T47D (cell line): ENCODE data around the gene SCGB2B2.
"Not testable (repeated sequence)": the region's sequence is repeated elsewhere in the genome, so short reads cannot be mapped to it uniquely, and the experiment has no call there.

Experiments used
- DNase-seq, 2 experiments: peaks; one replicate each; pipeline versions ENCODE4 v3.0.0 to v3.0.0-alpha.2; 2011 to 2012; ENCODE audit warnings: low read depth in 1 of 2, low spot score in 1 of 2
- JUND ChIP-seq: IDR thresholded peaks from 2 replicates; pipeline ENCODE4 v1.6.1; 2012; ENCODE audit warnings: low read depth
- in situ Hi-C: cut with HindIII; loops from 2 replicates; pipeline ENCODE4 v1.10.0; 2016; ENCODE audit warnings: low sequenced_read_pairs, low pct_unique_long_range_greater_than_20kb

SCGB2B2 gene

GRCh38 chr19:34681478-34681877 is 4.5 kb upstream of the SCGB2B2 start:
- TF ChIP-seq JUND, result no peak
- no peak for DNase-seq
- in situ Hi-C loops, result no loop called here

DNA sequence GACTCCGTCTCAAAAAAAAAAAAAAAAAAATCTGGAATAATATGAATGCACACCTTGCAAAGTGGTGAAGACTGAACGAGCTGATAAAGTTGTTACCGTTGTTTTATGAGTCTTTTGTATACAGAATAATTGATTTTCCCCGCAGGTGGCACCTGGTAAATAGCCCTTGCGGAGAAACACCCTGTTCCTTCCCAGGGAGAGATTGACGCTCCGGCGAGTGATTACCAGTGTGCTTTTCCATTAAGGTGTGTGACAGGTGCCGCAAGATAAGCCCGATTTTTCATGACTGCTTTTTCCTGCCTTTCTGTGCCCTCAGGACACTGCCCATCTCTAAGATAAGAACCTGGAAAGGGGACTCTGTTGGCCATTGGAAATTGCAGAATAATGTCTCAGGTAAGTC is 1.5 kb upstream of the SCGB2B2 start:
- no peak for TF ChIP-seq JUND
- in situ Hi-C loops, result no loop called here
- DNase-seq, result no peak

- no peak for TF ChIP-seq JUND
- in situ Hi-C loops, result no loop called here
- DNase-seq, result no peak
Observed at GRCh38 chr19:34678085-34678412, 1.1 kb upstream of the SCGB2B2 start.

GRCh38 chr19:34677386-34678084 is 576 bp upstream of the SCGB2B2 start, which contains the start of gene ZNF302:
TSS of gene ZNF302 (plus strand) at chr19:34677678. CDS start at chr19:34678805, 1,127 bp downstream.
- peak; percentile 71 to 96 for DNase-seq
- TF ChIP-seq JUND, result no peak
- in situ Hi-C loops, result no loop called here

DNA sequence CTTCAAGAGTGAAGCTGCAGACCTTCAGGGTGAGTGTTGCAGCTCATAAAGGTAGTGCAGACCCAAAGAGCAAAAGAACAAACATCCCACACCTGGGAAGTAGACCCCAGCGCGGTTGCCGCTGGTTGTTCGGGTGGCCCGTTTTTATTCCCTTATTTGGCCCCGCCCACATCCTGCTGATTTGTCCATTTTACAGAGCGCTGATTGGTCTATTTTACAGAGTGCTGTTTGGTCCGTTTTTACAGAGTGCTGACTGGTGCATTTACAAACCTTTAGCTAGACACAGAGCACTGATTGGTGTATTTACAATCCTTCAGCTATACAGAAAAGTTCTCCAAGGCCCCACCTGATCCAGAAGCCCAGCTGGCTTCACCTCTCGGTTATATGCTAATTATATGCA is 1.0 kb downstream of the SCGB2B2 start:
- TF ChIP-seq JUND, result no peak
- DNase-seq, result no peak
- in situ Hi-C loops, result no loop called here

DNA sequence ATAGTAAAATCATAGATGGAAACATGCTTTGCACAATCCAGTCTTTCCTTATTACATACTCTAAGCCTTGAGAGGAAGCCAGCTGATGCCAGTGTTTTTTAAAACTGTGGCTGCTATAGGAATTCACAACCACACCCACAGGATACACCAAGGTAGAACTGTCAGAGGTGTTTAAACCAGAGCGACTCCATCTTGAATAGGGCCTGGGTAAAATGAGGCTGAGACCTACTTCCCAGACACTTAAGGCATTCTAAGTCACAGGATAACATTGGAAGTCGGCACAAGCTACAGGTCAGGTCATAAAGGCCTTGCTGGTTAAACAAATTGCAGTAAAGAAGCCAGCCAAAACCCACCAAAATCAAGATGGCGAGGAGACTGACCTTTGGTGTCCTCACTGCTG is 1.7 kb downstream of the SCGB2B2 start:
- DNase-seq, result no peak
- TF ChIP-seq JUND, result no peak
- in situ Hi-C loops, result no loop called here

- TF ChIP-seq JUND, result no peak
- in situ Hi-C loops, result no loop called here
- no peak for DNase-seq
Observed at GRCh38 chr19:34673590-34673989, 3.4 kb downstream of the SCGB2B2 start.

- DNase-seq, result no peak
- in situ Hi-C loops, result no loop called here
- TF ChIP-seq JUND, result no peak
Observed at GRCh38 chr19:34671972-34672371, 5.0 kb downstream of the SCGB2B2 start.

GRCh38 chr19:34669305-34669704 is 7.7 kb downstream of the SCGB2B2 start:
- in situ Hi-C loops, result no loop called here
- TF ChIP-seq JUND, result no peak
- peak in 1 of 2 experiments; percentile 53 for DNase-seq

- DNase-seq, in situ Hi-C loops: not testable (repeated sequence)
Observed at GRCh38 chr19:34668690-34669089, 8.3 kb downstream of the SCGB2B2 start.

GRCh38 chr19:34668077-34668689 is 8.8 kb downstream of the SCGB2B2 start:
- in situ Hi-C loops, DNase-seq: not testable (repeated sequence)

- DNase-seq, result peak in 1 of 2 experiments; percentile 24
- TF ChIP-seq JUND, result no peak
- in situ Hi-C loops, result no loop called here
Observed at GRCh38 chr19:34667349-34668076, 9.4 kb downstream of the SCGB2B2 start.

GRCh38 chr19:34666958-34667265 is 10.0 kb downstream of the SCGB2B2 start:
- DNase-seq, result no peak
- TF ChIP-seq JUND, result no peak
- in situ Hi-C loops, result no loop called here
